ENCODE measurements around the gene IRF9.
"Not testable (repeated sequence)": the region's sequence is repeated elsewhere in the genome, so short reads cannot be mapped to it uniquely, and the experiment has no call there.

IRF9 gene

GRCh38 chr14:24203249-24203886 lies 42.3 kb downstream of the IRF9 start:
- H3K36me3 ChIP-seq (ENCODE audit: control insufficient read depth in 2 of 2, insufficient read depth in 2 of 2, low read length in 2 of 2): peaks cover 29 to 40% of the 10 kb centered on the region in 2 donors
- H3K9me3 ChIP-seq (ENCODE audit: control insufficient read depth in 2 of 2, low read length in 2 of 2); H3K9ac ChIP-seq (ENCODE audit: low read depth in 1 of 2, low read length in 2 of 2); H3K27me3 ChIP-seq (ENCODE audit: control insufficient read depth in 2 of 2, insufficient read depth in 2 of 2, low read length in 2 of 2); H3K4me1 ChIP-seq (ENCODE audit: control insufficient read depth in 2 of 2, insufficient read depth in 2 of 2, low read length in 2 of 2); H3K27ac ChIP-seq (ENCODE audit: low read depth in 2 of 2, low read length in 2 of 2); H3K4me3 ChIP-seq (ENCODE audit: low read length in 2 of 2): not testable (repeated sequence)

DNA sequence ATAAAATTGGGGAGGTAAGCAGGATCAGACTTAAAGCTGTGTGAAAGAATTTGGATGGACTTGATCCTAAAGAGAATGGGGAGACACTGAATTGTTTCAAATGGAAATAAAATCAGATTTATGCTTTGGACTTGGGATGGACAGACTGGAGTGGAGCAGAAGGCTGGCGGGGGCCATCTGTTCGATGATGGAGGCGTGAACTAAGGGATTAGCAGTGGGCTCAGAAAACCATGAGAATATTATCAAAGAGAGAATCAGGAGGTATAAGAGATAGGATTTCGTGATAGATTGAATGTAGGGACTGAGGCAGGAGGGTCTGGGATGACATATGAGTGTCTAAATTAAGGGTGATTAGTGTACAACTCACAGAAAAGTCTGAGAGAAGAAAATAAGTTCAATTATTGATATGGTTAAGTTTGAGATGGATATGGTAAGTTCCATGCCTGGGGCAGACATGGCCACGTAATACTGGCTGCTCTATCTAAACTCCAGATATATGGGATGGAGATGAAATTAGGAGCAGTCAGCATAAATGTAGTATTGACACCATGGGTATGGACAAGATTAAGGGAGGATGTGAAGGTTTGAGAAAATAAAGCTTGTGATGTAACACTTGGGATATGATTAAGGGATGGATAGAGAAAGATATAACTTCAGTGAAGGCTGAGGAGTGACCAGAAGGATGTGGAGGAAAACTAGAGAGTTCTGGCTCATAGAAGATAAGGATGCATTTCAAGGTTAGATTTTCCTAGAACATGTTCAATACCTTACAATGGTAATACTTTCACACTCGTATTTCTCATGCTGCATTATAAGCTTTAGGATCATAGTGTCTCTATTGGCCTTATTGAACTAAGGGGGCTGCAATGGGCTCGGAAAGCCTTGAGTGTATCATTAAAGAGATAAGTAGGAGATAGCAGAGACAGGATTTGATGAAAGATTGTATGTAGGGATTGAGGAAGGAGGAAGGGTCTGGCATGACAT lies 43.4 kb downstream of the IRF9 start:
- no peaks in the 10 kb centered on the region for H3K4me1 ChIP-seq (ENCODE audit: control insufficient read depth in 2 of 2, insufficient read depth in 2 of 2, low read length in 2 of 2)
- no peak overlapping the region for H3K27ac ChIP-seq (ENCODE audit: low read depth in 2 of 2, low read length in 2 of 2)
- H3K4me3 ChIP-seq (ENCODE audit: low read length in 2 of 2): no peak overlapping the region
- H3K27me3 ChIP-seq (ENCODE audit: control insufficient read depth in 2 of 2, insufficient read depth in 2 of 2, low read length in 2 of 2): no peaks in the 10 kb centered on the region
- H3K36me3 ChIP-seq (ENCODE audit: control insufficient read depth in 2 of 2, insufficient read depth in 2 of 2, low read length in 2 of 2): peaks cover 38 to 45% of the 10 kb centered on the region in 2 donors
- no peak overlapping the region for H3K9ac ChIP-seq (ENCODE audit: low read depth in 1 of 2, low read length in 2 of 2)
- no peaks in the 10 kb centered on the region for H3K9me3 ChIP-seq (ENCODE audit: control insufficient read depth in 2 of 2, low read length in 2 of 2)

GRCh38 chr14:24206260-24207103 lies 45.4 kb downstream of the IRF9 start:
- Histone ChIP-seq H3K27ac (ENCODE audit: low read depth in 2 of 2, low read length in 2 of 2) (no peak overlapping the region), H3K36me3 (ENCODE audit: control insufficient read depth in 2 of 2, insufficient read depth in 2 of 2, low read length in 2 of 2) (peaks cover 55 to 60% of the 10 kb centered on the region in 2 donors), H3K9ac (ENCODE audit: low read depth in 1 of 2, low read length in 2 of 2) (no peak overlapping the region), H3K27me3 (ENCODE audit: control insufficient read depth in 2 of 2, insufficient read depth in 2 of 2, low read length in 2 of 2) (no peaks in the 10 kb centered on the region), H3K4me1 (ENCODE audit: control insufficient read depth in 2 of 2, insufficient read depth in 2 of 2, low read length in 2 of 2) (no peaks in the 10 kb centered on the region), H3K9me3 (ENCODE audit: control insufficient read depth in 2 of 2, low read length in 2 of 2) (no peaks in the 10 kb centered on the region), H3K4me3 (ENCODE audit: low read length in 2 of 2) (no peak overlapping the region)

DNA sequence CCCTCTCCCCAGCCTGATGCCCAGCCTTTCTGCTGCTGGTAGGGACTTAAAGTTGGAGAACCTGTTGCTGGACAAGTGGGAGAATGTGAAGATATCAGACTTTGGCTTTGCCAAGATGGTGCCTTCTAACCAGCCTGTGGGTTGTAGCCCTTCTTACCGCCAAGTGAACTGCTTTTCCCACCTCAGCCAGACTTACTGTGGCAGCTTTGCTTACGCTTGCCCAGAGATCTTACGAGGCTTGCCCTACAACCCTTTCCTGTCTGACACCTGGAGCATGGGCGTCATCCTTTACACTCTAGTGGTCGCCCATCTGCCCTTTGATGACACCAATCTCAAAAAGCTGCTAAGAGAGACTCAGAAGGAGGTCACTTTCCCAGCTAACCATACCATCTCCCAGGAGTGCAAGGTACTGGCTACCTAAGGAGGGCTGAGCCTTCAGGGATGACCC lies 46.1 kb downstream of the IRF9 start:
- Histone ChIP-seq H3K9ac (ENCODE audit: low read depth in 1 of 2, low read length in 2 of 2) (no peak overlapping the region), H3K9me3 (ENCODE audit: control insufficient read depth in 2 of 2, low read length in 2 of 2) (no peaks in the 10 kb centered on the region), H3K27me3 (ENCODE audit: control insufficient read depth in 2 of 2, insufficient read depth in 2 of 2, low read length in 2 of 2) (no peaks in the 10 kb centered on the region), H3K4me3 (ENCODE audit: low read length in 2 of 2) (no peak overlapping the region), H3K4me1 (ENCODE audit: control insufficient read depth in 2 of 2, insufficient read depth in 2 of 2, low read length in 2 of 2) (no peaks in the 10 kb centered on the region), H3K36me3 (ENCODE audit: control insufficient read depth in 2 of 2, insufficient read depth in 2 of 2, low read length in 2 of 2) (peaks cover 56 to 61% of the 10 kb centered on the region in 2 donors), H3K27ac (ENCODE audit: low read depth in 2 of 2, low read length in 2 of 2) (no peak overlapping the region)

DNA sequence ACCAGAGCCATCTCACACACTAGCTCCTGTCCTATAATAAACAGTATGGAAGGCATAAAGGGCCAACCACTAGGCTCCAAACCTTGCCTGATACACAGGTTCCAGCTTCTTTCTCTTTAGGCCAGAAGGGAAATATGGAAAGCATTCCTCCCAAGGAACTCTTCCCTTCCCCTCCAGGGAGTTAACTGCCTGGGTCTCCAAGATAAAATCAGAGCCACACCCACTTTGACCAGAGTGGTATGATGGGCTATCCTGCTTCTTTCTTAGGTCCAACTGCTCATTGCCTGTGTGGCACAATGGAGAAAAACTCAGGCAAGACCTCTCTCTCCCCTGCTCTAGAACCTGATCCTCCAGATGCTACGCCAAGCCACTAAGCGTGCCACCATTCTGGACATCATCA lies 46.6 kb downstream of the IRF9 start:
- H3K4me1 ChIP-seq (ENCODE audit: control insufficient read depth in 2 of 2, insufficient read depth in 2 of 2, low read length in 2 of 2): peaks cover 0 to 3% of the 10 kb centered on the region in 2 donors
- H3K36me3 ChIP-seq (ENCODE audit: control insufficient read depth in 2 of 2, insufficient read depth in 2 of 2, low read length in 2 of 2): peaks cover 56 to 61% of the 10 kb centered on the region in 2 donors
- H3K4me3 ChIP-seq (ENCODE audit: low read length in 2 of 2): no peak overlapping the region
- H3K27ac ChIP-seq (ENCODE audit: low read depth in 2 of 2, low read length in 2 of 2): no peak overlapping the region
- no peaks in the 10 kb centered on the region for H3K9me3 ChIP-seq (ENCODE audit: control insufficient read depth in 2 of 2, low read length in 2 of 2)
- no peaks in the 10 kb centered on the region for H3K27me3 ChIP-seq (ENCODE audit: control insufficient read depth in 2 of 2, insufficient read depth in 2 of 2, low read length in 2 of 2)
- H3K9ac ChIP-seq (ENCODE audit: low read depth in 1 of 2, low read length in 2 of 2): no peak overlapping the region

DNA sequence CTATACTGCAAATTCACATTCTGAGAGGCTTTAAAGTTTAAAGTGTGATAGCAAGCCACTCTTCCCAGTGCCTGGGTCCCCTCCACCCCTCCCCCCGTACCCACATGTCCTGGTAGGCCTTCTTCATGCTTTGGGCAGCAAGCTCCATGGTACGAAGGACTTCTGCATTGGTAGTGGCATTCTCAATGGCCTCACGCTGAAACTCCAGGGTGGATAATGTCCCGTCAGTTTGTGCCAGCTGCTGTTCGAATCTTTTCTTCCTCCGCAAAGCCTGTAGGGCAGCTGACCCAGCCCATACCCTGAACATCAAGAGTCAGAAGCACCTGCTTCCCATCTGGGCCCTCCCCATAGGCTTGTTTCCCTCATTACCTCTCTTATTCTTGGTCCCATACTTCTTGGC lies 50.2 kb downstream of the IRF9 start:
- H3K27me3 ChIP-seq (ENCODE audit: control insufficient read depth in 2 of 2, insufficient read depth in 2 of 2, low read length in 2 of 2): no peaks in the 10 kb centered on the region
- no peak overlapping the region for H3K9ac ChIP-seq (ENCODE audit: low read depth in 1 of 2, low read length in 2 of 2)
- H3K36me3 ChIP-seq (ENCODE audit: control insufficient read depth in 2 of 2, insufficient read depth in 2 of 2, low read length in 2 of 2): peaks cover 45 to 46% of the 10 kb centered on the region in 2 donors
- no peak overlapping the region for H3K27ac ChIP-seq (ENCODE audit: low read depth in 2 of 2, low read length in 2 of 2)
- peaks cover 6 to 12% of the 10 kb centered on the region in 2 donors for H3K4me1 ChIP-seq (ENCODE audit: control insufficient read depth in 2 of 2, insufficient read depth in 2 of 2, low read length in 2 of 2)
- no peaks in the 10 kb centered on the region for H3K9me3 ChIP-seq (ENCODE audit: control insufficient read depth in 2 of 2, low read length in 2 of 2)
- no peak overlapping the region for H3K4me3 ChIP-seq (ENCODE audit: low read length in 2 of 2)

GRCh38 chr14:24212924-24213865 lies 52.1 kb downstream of the IRF9 start, which contains the start of gene CHMP4A:
TSS of gene CHMP4A (minus strand) at chr14:24213488. CDS start at chr14:24213439, 49 bp downstream.
- H3K9ac ChIP-seq (ENCODE audit: low read depth in 1 of 2, low read length in 2 of 2): peak within 1 kb of the TSS; percentile 95 to 98
- H3K36me3 ChIP-seq (ENCODE audit: control insufficient read depth in 2 of 2, insufficient read depth in 2 of 2, low read length in 2 of 2): peaks cover 30 to 34% of the 10 kb centered on the region in 2 donors
- no peaks in the 10 kb centered on the region for H3K9me3 ChIP-seq (ENCODE audit: control insufficient read depth in 2 of 2, low read length in 2 of 2)
- H3K27ac ChIP-seq (ENCODE audit: low read depth in 2 of 2, low read length in 2 of 2): peak within 1 kb of the TSS; percentile 99
- H3K4me1 ChIP-seq (ENCODE audit: control insufficient read depth in 2 of 2, insufficient read depth in 2 of 2, low read length in 2 of 2): peaks cover 6 to 12% of the 10 kb centered on the region in 2 donors
- H3K27me3 ChIP-seq (ENCODE audit: control insufficient read depth in 2 of 2, insufficient read depth in 2 of 2, low read length in 2 of 2): no peaks in the 10 kb centered on the region
- peak within 1 kb of the TSS; percentile 82 to 91 for H3K4me3 ChIP-seq (ENCODE audit: low read length in 2 of 2)

- H3K4me3 ChIP-seq (ENCODE audit: low read length in 2 of 2): peak overlapping the region; percentile 82 to 91
- H3K9ac ChIP-seq (ENCODE audit: low read depth in 1 of 2, low read length in 2 of 2): peak overlapping the region; percentile 95 to 98
- H3K4me1 ChIP-seq (ENCODE audit: control insufficient read depth in 2 of 2, insufficient read depth in 2 of 2, low read length in 2 of 2): peaks cover 6 to 12% of the 10 kb centered on the region in 2 donors
- peak overlapping the region; percentile 99 for H3K27ac ChIP-seq (ENCODE audit: low read depth in 2 of 2, low read length in 2 of 2)
- H3K27me3 ChIP-seq (ENCODE audit: control insufficient read depth in 2 of 2, insufficient read depth in 2 of 2, low read length in 2 of 2): no peaks in the 10 kb centered on the region
- peaks cover 30% of the 10 kb centered on the region in 2 donors for H3K36me3 ChIP-seq (ENCODE audit: control insufficient read depth in 2 of 2, insufficient read depth in 2 of 2, low read length in 2 of 2)
- H3K9me3 ChIP-seq (ENCODE audit: control insufficient read depth in 2 of 2, low read length in 2 of 2): no peaks in the 10 kb centered on the region
Observed at GRCh38 chr14:24213866-24214662, 53.0 kb downstream of the IRF9 start.
